B cell (primary cell): Measurements from ENCODE around the gene MTUS2.

ENCODE experiments used
- EZH2 ChIP-seq: IDR thresholded peaks from 2 replicates; pipeline ENCODE4 v1.6.1; 2012; ENCODE audit warnings: borderline replicate concordance, low read depth, mild to moderate bottlenecking, moderate library complexity, low read length; ENCODE audit not compliant: insufficient read depth, poor library complexity, severe bottlenecking
- TF ChIP-seq, protein P1 (sequence below): fragments of 200-600 bp; IDR thresholded peaks from one replicate; pipeline ENCODE4 v1.8.0; 2022; ENCODE audit warnings: antibody characterized with exemption, mild to moderate bottlenecking

DNA sequence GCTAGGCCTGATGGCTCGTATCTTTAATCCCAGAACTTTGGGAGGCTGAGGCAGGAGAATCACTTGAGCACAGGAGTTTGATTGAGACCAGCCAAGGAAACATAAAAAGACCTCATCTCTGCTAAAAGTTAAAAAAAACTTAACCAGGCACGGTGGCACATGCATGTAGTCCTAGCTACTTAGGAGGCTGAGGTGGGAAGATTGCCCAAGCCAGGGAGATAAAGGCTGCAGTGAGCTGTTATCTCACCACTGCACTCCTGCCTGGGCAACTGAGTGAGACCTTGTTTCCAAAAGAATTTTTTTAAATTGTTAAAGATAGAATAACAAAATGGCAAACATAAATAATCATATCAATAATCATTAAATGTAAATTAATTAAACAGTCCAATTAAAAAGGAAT, 365.8 kb downstream of the MTUS2 start:
- TF ChIP-seq, protein P1, sequence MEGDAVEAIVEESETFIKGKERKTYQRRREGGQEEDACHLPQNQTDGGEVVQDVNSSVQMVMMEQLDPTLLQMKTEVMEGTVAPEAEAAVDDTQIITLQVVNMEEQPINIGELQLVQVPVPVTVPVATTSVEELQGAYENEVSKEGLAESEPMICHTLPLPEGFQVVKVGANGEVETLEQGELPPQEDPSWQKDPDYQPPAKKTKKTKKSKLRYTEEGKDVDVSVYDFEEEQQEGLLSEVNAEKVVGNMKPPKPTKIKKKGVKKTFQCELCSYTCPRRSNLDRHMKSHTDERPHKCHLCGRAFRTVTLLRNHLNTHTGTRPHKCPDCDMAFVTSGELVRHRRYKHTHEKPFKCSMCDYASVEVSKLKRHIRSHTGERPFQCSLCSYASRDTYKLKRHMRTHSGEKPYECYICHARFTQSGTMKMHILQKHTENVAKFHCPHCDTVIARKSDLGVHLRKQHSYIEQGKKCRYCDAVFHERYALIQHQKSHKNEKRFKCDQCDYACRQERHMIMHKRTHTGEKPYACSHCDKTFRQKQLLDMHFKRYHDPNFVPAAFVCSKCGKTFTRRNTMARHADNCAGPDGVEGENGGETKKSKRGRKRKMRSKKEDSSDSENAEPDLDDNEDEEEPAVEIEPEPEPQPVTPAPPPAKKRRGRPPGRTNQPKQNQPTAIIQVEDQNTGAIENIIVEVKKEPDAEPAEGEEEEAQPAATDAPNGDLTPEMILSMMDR: no peak
- no peak for TF ChIP-seq EZH2
